Activated B cell treated with CpG ODN at 0.5 μM for 24 hours (primary cell): ENCODE results near the gene SMOC2. TPM values are rescaled to one million over a fixed set of nuclear protein-coding genes. Genes with fewer than 3 reads are reported as not detected.

Experiments used
- ATAC-seq: fragments of 200-7000 bp; cut with Tn5 transposase; one replicate; pipeline ENCODE4 v1.10.0; 2021; ENCODE audit warnings: low read depth, mild to moderate bottlenecking, moderate library complexity
- CTCF ChIA-PET: fragments of 350-600 bp; sonication (Branson Sonifier 250); formaldehyde crosslinking; loops from one replicate; lab custom pipeline; 2021; ENCODE audit warnings: antibody characterized with exemption; lab: Charles Lee
- POLR2A ChIA-PET: fragments of 350-600 bp; sonication (Branson Sonifier 250); formaldehyde crosslinking; loops from one replicate; lab custom pipeline; 2021; ENCODE audit warnings: antibody characterized with exemption; lab: Charles Lee
- DNase-seq: peaks from one replicate; pipeline ENCODE4 v3.0.0; 2022
- H3K27ac Mint-ChIP-seq: one replicate; pipeline ENCODE4 v1.8.0; 2020; ENCODE audit warnings: mixed read lengths
- H3K27me3 Mint-ChIP-seq: one replicate; pipeline ENCODE4 v1.8.0; 2021; ENCODE audit warnings: mixed read lengths
- H3K36me3 Mint-ChIP-seq: one replicate; pipeline ENCODE4 v1.8.0; 2021; ENCODE audit warnings: low read depth, mixed read lengths
- H3K4me1 Mint-ChIP-seq: one replicate; pipeline ENCODE4 v1.8.0; 2021; ENCODE audit warnings: mixed read lengths
- H3K4me3 Mint-ChIP-seq: one replicate; pipeline ENCODE4 v1.8.0; 2020; ENCODE audit warnings: mild to moderate bottlenecking, mixed read lengths
- H3K9me3 Mint-ChIP-seq: one replicate; pipeline ENCODE4 v1.8.0; 2020; ENCODE audit warnings: mixed read lengths
- intact Hi-C: fragments of 100-400 bp; cut with micrococcal nuclease; formaldehyde crosslinking; loops from one replicate; pipeline ENCODE4 v1.15.1; 2024
- total RNA-seq: library from RNA; stranded (reverse); gene quantifications from 2 replicates; pipeline ENCODE4 v1.2.3, GENCODE V29; 2022
- TF ChIP-seq, protein P1 (sequence below): fragments of 200-600 bp; IDR thresholded peaks from one replicate; pipeline ENCODE4 v1.8.0; 2022; ENCODE audit warnings: antibody characterized with exemption, mild to moderate bottlenecking

The SMOC2 gene
- total RNA-seq, 1 donor from 2014 or later, result not detected

DNA sequence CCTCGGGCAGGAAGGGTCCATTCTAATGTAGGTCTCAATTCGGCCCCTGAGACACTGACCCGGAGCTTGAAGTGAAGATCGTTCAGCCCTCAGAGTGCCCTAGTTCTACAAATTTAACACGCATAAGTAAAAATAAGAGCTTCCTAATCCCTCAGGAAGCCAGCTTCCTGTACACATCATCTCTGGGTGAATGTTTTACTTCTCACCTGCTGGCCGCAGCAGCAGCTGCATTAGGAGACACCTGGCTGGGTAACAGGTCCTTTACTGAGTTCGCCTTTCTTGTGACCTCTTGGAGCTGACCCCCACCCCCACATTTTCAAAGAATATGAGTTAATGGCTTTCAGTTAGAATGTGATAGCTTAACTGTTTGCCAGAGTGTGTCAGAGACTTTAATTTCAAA is 165.0 kb downstream of the SMOC2 start:
- DNase-seq, result no peak
- no peak for ATAC-seq
- Mint-ChIP-seq H3K36me3 (no peaks in the 10 kb centered on the region), H3K4me3 (no peak overlapping the region), H3K27ac (no peak overlapping the region), H3K9me3 (peaks cover 5% of the 10 kb centered on the region), H3K4me1 (no peaks in the 10 kb centered on the region), H3K27me3 (no peaks in the 10 kb centered on the region)
- CTCF ChIA-PET, result no interaction called here
- POLR2A ChIA-PET, result no interaction called here
- TF ChIP-seq, protein P1, sequence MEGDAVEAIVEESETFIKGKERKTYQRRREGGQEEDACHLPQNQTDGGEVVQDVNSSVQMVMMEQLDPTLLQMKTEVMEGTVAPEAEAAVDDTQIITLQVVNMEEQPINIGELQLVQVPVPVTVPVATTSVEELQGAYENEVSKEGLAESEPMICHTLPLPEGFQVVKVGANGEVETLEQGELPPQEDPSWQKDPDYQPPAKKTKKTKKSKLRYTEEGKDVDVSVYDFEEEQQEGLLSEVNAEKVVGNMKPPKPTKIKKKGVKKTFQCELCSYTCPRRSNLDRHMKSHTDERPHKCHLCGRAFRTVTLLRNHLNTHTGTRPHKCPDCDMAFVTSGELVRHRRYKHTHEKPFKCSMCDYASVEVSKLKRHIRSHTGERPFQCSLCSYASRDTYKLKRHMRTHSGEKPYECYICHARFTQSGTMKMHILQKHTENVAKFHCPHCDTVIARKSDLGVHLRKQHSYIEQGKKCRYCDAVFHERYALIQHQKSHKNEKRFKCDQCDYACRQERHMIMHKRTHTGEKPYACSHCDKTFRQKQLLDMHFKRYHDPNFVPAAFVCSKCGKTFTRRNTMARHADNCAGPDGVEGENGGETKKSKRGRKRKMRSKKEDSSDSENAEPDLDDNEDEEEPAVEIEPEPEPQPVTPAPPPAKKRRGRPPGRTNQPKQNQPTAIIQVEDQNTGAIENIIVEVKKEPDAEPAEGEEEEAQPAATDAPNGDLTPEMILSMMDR, result no peak
- intact Hi-C loops, result no loop called here

DNA sequence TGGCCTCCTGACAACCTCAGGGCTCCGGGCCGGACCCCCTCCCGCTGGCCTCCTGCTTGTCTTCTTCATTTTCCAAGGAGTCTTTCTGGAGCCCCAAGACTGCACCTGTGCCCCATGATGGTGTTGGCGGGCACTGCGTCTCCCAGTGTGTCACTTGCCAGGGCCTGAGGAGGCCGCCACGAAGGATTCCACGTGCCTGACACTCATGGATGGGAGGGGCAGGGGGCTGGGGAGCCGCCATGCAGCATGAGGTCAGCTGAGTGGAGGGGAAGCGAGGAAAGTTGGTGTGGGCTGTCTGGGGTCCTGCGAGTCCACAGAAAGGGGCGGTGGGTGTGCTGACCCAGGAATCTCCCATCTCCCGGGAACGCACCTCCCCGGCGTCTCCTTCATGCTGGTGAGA is 165.7 kb downstream of the SMOC2 start:
- Mint-ChIP-seq H3K4me3 (no peak overlapping the region), H3K27ac (no peak overlapping the region), H3K9me3 (peaks cover 5% of the 10 kb centered on the region), H3K36me3 (no peaks in the 10 kb centered on the region), H3K4me1 (no peaks in the 10 kb centered on the region), H3K27me3 (no peaks in the 10 kb centered on the region)
- POLR2A ChIA-PET, result no interaction called here
- TF ChIP-seq, protein P1, result no peak
- intact Hi-C loops, result no loop called here
- DNase-seq (no peak), ATAC-seq (no peak)
- CTCF ChIA-PET, result no interaction called here

DNA sequence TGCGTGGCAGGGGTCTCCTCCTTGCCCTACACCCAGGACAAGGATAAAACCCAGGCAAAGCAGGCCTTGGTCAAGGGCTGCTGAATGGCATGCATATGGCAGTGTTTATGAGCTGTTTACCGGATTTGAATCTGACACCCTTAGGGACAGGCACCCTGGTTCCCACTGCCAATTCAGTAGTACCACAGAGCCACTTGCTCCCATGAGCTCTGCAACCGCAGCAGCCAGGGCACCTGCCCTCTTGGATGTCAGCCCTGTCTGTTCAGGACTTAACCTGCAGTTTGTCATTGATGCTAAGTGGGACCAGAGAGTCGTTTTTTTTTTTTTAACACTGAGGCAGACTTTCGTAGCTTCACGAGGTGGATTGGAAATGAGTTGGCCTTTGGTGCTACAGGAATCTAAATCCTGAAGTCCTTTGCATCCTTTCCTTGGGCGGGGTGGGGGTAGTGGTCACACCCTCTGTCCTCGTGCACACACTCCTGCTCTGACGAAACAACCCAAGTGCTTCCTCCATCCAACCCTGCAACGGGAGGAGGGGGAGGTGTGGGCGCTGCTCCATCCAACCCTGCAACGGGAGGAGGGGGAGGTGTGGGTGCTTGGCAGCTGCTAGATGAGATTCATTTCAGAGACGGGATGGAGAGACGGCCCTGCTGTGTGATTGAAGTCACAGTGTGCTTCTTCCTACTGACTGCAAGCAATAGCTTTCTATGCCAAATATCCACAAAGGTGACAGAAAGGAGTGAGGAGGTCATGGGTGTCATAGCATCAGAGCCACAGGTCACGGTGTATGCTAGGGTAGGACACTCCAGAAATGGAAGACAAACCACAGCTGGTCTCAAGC is 166.5 kb downstream of the SMOC2 start:
- H3K36me3 Mint-ChIP-seq, result no peaks in the 10 kb centered on the region
- H3K9me3 Mint-ChIP-seq, result peaks cover 5% of the 10 kb centered on the region
- no peak for DNase-seq
- POLR2A ChIA-PET, result no interaction called here
- H3K27ac Mint-ChIP-seq, result no peak overlapping the region
- ATAC-seq, result no peak
- CTCF ChIA-PET, result no interaction called here
- TF ChIP-seq, protein P1, result no peak
- no peaks in the 10 kb centered on the region for H3K4me1 Mint-ChIP-seq
- H3K27me3 Mint-ChIP-seq, result no peaks in the 10 kb centered on the region
- intact Hi-C loops, result no loop called here
- H3K4me3 Mint-ChIP-seq, result no peak overlapping the region

DNA sequence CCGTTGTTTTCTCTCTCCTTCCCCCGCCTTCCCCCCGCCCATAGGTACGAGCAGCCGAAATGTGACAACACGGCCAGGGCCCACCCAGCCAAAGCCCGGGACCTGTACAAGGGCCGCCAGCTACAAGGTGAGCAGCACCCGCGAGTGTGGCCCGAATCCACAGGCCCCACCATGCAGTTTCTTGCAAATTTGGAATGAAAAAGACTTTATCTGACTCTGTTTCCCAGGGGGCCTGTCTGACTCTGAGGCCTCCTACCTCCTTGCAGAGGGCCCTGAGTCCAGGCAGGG is 167.1 kb downstream of the SMOC2 start:
- ChIA-PET CTCF (no interaction called here), POLR2A (no interaction called here)
- Mint-ChIP-seq H3K9me3 (peaks cover 5% of the 10 kb centered on the region), H3K27ac (no peak overlapping the region), H3K27me3 (no peaks in the 10 kb centered on the region), H3K4me3 (no peak overlapping the region), H3K36me3 (no peaks in the 10 kb centered on the region), H3K4me1 (no peaks in the 10 kb centered on the region)
- TF ChIP-seq, protein P1, result no peak
- DNase-seq, result no peak
- intact Hi-C loops, result no loop called here
- ATAC-seq, result no peak

DNA sequence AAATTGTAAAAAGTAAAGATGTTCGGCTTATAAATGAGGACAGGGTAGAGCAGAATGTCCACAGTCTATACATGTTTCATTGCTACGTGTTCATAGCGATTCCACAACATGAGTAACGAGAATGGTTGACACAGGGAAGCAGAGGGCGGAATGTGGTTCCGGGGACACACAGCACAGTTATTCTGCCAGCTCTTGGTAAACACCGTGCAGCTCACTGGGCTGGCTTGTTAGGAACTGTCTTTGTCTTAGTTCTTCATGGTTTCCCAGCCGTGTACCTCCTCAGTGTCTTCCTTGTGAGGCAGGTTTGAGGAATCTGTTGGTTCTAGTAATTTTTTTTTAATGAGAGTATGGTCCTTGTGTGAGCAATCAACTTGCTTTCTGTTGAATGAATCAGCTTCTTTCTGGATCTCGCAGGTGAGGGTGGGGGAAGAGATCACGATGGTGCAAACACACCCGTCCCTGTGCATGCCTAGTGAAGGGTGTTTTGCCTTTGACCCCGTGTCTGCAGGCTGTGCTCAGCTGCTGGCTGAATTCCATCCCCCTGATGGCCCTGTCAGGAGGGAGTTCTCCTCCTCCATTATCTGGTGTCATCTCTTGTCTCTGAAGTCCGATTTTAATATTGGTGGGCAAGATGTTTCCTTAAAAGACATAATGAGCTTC is 168.2 kb downstream of the SMOC2 start:
- CTCF ChIA-PET, result no interaction called here

More for the DNA sequence above, 168.2 kb downstream of the SMOC2 start:
- Mint-ChIP-seq H3K27me3 (no peaks in the 10 kb centered on the region), H3K4me3 (no peak overlapping the region), H3K27ac (no peak overlapping the region), H3K4me1 (no peaks in the 10 kb centered on the region), H3K9me3 (peaks cover under 1% of the 10 kb centered on the region), H3K36me3 (no peaks in the 10 kb centered on the region)
- intact Hi-C loops, result no loop called here
- TF ChIP-seq, protein P1, result no peak
- ATAC-seq (no peak), DNase-seq (no peak)
- POLR2A ChIA-PET, result no interaction called here
